Esophagus squamous epithelium (tissue), 4 donors: ENCODE results near the gene IFI44.

Source experiments
- POLR2A ChIP-seq, 4 donors: fragments of 450-650 bp; IDR thresholded peaks; one replicate each; pipeline ENCODE4 v1.6.1; 2017; ENCODE audit warnings: antibody characterized with exemption in 4 of 4, mild to moderate bottlenecking in 4 of 4, moderate library complexity in 3 of 4
- TF ChIP-seq, protein P1 (sequence below), 6 experiments: fragments of 450-650 bp in 4 of 6; fragments of 200-600 bp in 2 of 6; sonication (generic) in 2 of 6; IDR thresholded peaks; one replicate each; pipeline ENCODE4 v1.5.1; 2016 to 2019; ENCODE audit warnings: antibody characterized with exemption in 6 of 6, mild to moderate bottlenecking in 4 of 6, moderate library complexity in 4 of 6

DNA sequence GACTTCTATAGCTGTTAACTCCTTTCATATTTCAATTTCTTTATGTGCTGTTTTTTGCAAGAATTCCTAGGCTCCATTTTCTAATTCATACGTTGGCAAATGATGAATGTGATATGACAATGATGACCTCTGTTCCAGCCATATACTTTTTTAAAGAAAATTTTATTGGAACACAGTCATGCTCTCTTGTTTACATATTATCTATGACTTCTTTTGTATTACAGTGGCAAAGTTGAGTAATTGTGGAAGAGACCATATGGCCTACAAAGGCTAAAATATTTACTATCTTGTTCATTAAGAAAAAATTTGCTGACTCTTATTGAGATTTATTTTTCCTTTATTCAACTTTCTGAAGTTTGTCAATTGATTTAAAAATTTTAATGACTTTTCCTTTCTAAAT is 22.3 kb upstream of the IFI44 start:
- TF ChIP-seq, protein P1, sequence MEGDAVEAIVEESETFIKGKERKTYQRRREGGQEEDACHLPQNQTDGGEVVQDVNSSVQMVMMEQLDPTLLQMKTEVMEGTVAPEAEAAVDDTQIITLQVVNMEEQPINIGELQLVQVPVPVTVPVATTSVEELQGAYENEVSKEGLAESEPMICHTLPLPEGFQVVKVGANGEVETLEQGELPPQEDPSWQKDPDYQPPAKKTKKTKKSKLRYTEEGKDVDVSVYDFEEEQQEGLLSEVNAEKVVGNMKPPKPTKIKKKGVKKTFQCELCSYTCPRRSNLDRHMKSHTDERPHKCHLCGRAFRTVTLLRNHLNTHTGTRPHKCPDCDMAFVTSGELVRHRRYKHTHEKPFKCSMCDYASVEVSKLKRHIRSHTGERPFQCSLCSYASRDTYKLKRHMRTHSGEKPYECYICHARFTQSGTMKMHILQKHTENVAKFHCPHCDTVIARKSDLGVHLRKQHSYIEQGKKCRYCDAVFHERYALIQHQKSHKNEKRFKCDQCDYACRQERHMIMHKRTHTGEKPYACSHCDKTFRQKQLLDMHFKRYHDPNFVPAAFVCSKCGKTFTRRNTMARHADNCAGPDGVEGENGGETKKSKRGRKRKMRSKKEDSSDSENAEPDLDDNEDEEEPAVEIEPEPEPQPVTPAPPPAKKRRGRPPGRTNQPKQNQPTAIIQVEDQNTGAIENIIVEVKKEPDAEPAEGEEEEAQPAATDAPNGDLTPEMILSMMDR (IDR thresholded peaks at IDR 0.05): no peak
- TF ChIP-seq POLR2A (IDR thresholded peaks at IDR 0.05): no peak
